ENCODE data around the gene CD82. TPM values are rescaled to one million over a fixed set of nuclear protein-coding genes. Genes with fewer than 3 reads are reported as not detected.

The CD82 gene
- total RNA-seq, 1 donor from 2014 or later: 91.6 TPM

- TF ChIP-seq, protein P1, sequence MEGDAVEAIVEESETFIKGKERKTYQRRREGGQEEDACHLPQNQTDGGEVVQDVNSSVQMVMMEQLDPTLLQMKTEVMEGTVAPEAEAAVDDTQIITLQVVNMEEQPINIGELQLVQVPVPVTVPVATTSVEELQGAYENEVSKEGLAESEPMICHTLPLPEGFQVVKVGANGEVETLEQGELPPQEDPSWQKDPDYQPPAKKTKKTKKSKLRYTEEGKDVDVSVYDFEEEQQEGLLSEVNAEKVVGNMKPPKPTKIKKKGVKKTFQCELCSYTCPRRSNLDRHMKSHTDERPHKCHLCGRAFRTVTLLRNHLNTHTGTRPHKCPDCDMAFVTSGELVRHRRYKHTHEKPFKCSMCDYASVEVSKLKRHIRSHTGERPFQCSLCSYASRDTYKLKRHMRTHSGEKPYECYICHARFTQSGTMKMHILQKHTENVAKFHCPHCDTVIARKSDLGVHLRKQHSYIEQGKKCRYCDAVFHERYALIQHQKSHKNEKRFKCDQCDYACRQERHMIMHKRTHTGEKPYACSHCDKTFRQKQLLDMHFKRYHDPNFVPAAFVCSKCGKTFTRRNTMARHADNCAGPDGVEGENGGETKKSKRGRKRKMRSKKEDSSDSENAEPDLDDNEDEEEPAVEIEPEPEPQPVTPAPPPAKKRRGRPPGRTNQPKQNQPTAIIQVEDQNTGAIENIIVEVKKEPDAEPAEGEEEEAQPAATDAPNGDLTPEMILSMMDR (IDR thresholded peaks at IDR 0.05): no peak
- no peak for TF ChIP-seq POLR2AphosphoS5 (IDR thresholded peaks at IDR 0.05; ENCODE audit: insufficient read depth in 1 of 2, low read depth in 1 of 2)
- no peak for TF ChIP-seq POLR2A (IDR thresholded peaks at IDR 0.05)
- Histone ChIP-seq H3K27me3 (no peaks in the 10 kb centered on the region), H3K4me3 (no peak overlapping the region), H3K9me3 (no peaks in the 10 kb centered on the region), H3K27ac (no peak overlapping the region), H3K36me3 (peaks cover 0 to 9% of the 10 kb centered on the region in 2 donors), H3K4me1 (no peaks in the 10 kb centered on the region)
- peak; percentile 49 to 70 for DNase-seq (ENCODE audit: extremely low spot score in 2 of 2)
- intact Hi-C loops (cut with DNase I): loop anchor here (2.0 to 10.0 kb wide), 2 partner anchors 104 to 290 kb away; partner anchors contain the start of gene TSPAN18
Measured at GRCh38 chr11:44620328-44620725, 54.9 kb downstream of the CD82 start.

DNA sequence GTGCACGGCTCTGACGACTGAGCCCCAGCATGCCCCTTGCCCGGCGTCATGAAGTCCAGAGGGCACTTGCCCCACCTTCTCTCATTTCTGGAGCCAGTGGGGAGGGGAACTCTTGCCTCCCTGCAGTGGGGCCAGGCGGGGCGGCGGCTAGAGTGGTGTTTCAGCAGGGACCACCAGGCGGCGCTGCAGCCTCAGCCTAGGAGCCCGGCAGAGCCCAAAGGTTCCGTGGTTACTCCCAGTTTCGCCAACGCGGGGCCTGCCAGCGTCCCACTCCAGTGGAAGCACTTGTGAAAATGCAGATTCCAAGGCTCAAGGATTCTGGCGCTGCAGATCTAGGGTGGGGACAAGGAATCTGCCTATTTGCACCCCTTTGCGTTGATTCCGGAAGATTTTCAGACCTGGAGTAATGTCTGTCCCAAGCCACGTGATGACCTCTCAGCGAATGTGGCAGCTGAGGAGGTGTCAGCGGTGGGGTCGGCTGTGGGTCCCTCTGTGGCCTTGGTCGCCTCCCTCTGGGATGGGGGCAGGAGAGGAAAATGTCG is 55.7 kb downstream of the CD82 start:
- intact Hi-C loops (cut with DNase I): loop anchor here (2.0 to 10.0 kb wide), 2 partner anchors 104 to 290 kb away; partner anchors contain the start of gene TSPAN18
- Histone ChIP-seq H3K4me3 (no peak overlapping the region), H3K9me3 (no peaks in the 10 kb centered on the region)

GRCh38 chr11:44621784-44622183 is 56.3 kb downstream of the CD82 start:
- Histone ChIP-seq H3K4me3 (no peak overlapping the region), H3K9me3 (no peaks in the 10 kb centered on the region), H3K4me1 (no peaks in the 10 kb centered on the region), H3K27ac (no peak overlapping the region), H3K27me3 (no peaks in the 10 kb centered on the region), H3K36me3 (no peaks in the 10 kb centered on the region)
- intact Hi-C loops (cut with DNase I): loop anchor here (2.0 to 10.0 kb wide), 2 partner anchors 103 to 289 kb away; partner anchors contain the start of gene TSPAN18
- no peak for DNase-seq (ENCODE audit: extremely low spot score in 2 of 2)
- TF ChIP-seq POLR2A (IDR thresholded peaks at IDR 0.05) (no peak), POLR2AphosphoS5 (IDR thresholded peaks at IDR 0.05; ENCODE audit: insufficient read depth in 1 of 2, low read depth in 1 of 2) (no peak)
- TF ChIP-seq, protein P1 (IDR thresholded peaks at IDR 0.05): no peak

More for the DNA sequence above, 55.7 kb downstream of the CD82 start:
- TF ChIP-seq POLR2AphosphoS5 (IDR thresholded peaks at IDR 0.05; ENCODE audit: insufficient read depth in 1 of 2, low read depth in 1 of 2) (peak in 1 of 2 donors; percentile 25), POLR2A (IDR thresholded peaks at IDR 0.05) (no peak)
- TF ChIP-seq, protein P1 (IDR thresholded peaks at IDR 0.05): peak; percentile 94 to 97 (median 95)
- Histone ChIP-seq H3K4me1 (no peaks in the 10 kb centered on the region), H3K27me3 (no peaks in the 10 kb centered on the region), H3K27ac (no peak overlapping the region), H3K36me3 (peaks cover 0 to under 1% of the 10 kb centered on the region in 2 donors)
- peak; percentile 64 to 86 for DNase-seq (ENCODE audit: extremely low spot score in 2 of 2)

DNA sequence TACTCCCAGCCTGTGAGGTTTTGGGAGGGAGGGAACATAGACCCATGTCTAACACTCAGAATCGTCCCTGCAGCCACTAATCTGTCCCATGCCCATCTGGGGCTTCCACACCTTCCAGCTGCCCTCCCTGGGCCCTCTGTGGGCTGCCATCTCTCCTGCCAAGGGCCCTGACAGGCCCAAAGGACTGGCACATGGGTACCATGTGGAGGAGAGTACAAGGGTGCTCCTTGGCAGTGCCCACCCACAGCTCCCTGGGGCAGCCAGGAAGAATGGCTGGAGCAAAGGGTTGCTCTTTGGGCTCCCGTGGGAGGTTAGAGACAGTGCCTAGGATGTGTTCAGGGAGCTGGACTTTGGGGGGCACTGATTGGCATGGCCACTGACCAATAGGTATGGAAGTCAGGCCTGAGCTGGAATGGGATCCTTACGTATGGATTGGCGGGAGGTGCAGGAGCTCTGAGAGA is 56.8 kb downstream of the CD82 start:
- H3K36me3 ChIP-seq: no peaks in the 10 kb centered on the region
- H3K4me1 ChIP-seq: no peaks in the 10 kb centered on the region
- H3K9me3 ChIP-seq: no peaks in the 10 kb centered on the region
- no peaks in the 10 kb centered on the region for H3K27me3 ChIP-seq
- H3K27ac ChIP-seq: no peak overlapping the region
- H3K4me3 ChIP-seq: no peak overlapping the region
- DNase-seq (ENCODE audit: extremely low spot score in 2 of 2): peak; percentile 76 to 77
- TF ChIP-seq POLR2A (IDR thresholded peaks at IDR 0.05) (no peak), POLR2AphosphoS5 (IDR thresholded peaks at IDR 0.05; ENCODE audit: insufficient read depth in 1 of 2, low read depth in 1 of 2) (no peak)
- TF ChIP-seq, protein P1 (IDR thresholded peaks at IDR 0.05): no peak
- intact Hi-C loops (cut with DNase I): loop anchor here (10.0 kb wide), 1 partner anchor 103 kb away; the partner anchor contains the start of gene TSPAN18

- Histone ChIP-seq H3K27me3 (no peaks in the 10 kb centered on the region), H3K4me1 (peaks cover 4% of the 10 kb centered on the region), H3K27ac (no peak overlapping the region), H3K9me3 (no peaks in the 10 kb centered on the region), H3K36me3 (no peaks in the 10 kb centered on the region), H3K4me3 (no peak overlapping the region)
- DNase-seq (ENCODE audit: extremely low spot score in 2 of 2): peak in 1 of 2 donors; percentile 56
- TF ChIP-seq POLR2AphosphoS5 (IDR thresholded peaks at IDR 0.05; ENCODE audit: insufficient read depth in 1 of 2, low read depth in 1 of 2): no peak
- TF ChIP-seq POLR2A (IDR thresholded peaks at IDR 0.05): no peak
- TF ChIP-seq, protein P1 (IDR thresholded peaks at IDR 0.05): no peak
- intact Hi-C loops (cut with DNase I): loop anchor here (10.0 kb wide), 1 partner anchor 102 kb away; the partner anchor contains the start of gene TSPAN18
Measured at GRCh38 chr11:44622721-44623258, 57.3 kb downstream of the CD82 start.
